Activated gamma-delta T cell treated with Interleukin-2 at 50 U/mL for 16 hours (primary cell): ENCODE measurements around the gene VSTM5.

Experiments used
- DNase-seq: peaks from one replicate; pipeline ENCODE4 v3.0.0-alpha.2; 2020

VSTM5 gene

GRCh38 chr11:93842034-93842433 lies 8.4 kb downstream of the VSTM5 start:
- DNase-seq: no peak

GRCh38 chr11:93841446-93841845 lies 9.0 kb downstream of the VSTM5 start:
- no peak for DNase-seq

- no peak for DNase-seq
Measured at GRCh38 chr11:93840981-93841380, 9.4 kb downstream of the VSTM5 start.

- no peak for DNase-seq
Measured at GRCh38 chr11:93840180-93840579, 10.2 kb downstream of the VSTM5 start.

GRCh38 chr11:93838967-93839366 lies 11.5 kb downstream of the VSTM5 start:
- no peak for DNase-seq

GRCh38 chr11:93832780-93833179 lies 17.6 kb downstream of the VSTM5 start:
- DNase-seq: no peak

- DNase-seq: no peak
Measured at GRCh38 chr11:93831343-93832127, 18.9 kb downstream of the VSTM5 start.

GRCh38 chr11:93829598-93829997 lies 20.8 kb downstream of the VSTM5 start:
- no peak for DNase-seq

GRCh38 chr11:93827363-93827762 lies 23.1 kb downstream of the VSTM5 start:
- DNase-seq: no peak

GRCh38 chr11:93823210-93823609 lies 27.2 kb downstream of the VSTM5 start:
- DNase-seq: no peak

GRCh38 chr11:93822359-93822758 lies 28.1 kb downstream of the VSTM5 start:
- DNase-seq: no peak

- no peak for DNase-seq
Measured at GRCh38 chr11:93821617-93822016, 28.8 kb downstream of the VSTM5 start.

- DNase-seq: no peak
Measured at GRCh38 chr11:93820847-93821246, 29.6 kb downstream of the VSTM5 start.

- DNase-seq: no peak
Measured at GRCh38 chr11:93819966-93820695, 30.3 kb downstream of the VSTM5 start.

- no peak for DNase-seq
Measured at GRCh38 chr11:93817426-93818348, 32.7 kb downstream of the VSTM5 start.

- no peak for DNase-seq
Measured at GRCh38 chr11:93814966-93815633, 35.3 kb downstream of the VSTM5 start.

GRCh38 chr11:93813974-93814373 lies 36.4 kb downstream of the VSTM5 start:
- no peak for DNase-seq

GRCh38 chr11:93807980-93808379 lies 42.4 kb downstream of the VSTM5 start:
- no peak for DNase-seq

GRCh38 chr11:93804879-93805278 lies 45.5 kb downstream of the VSTM5 start:
- DNase-seq: no peak

- DNase-seq: no peak
Measured at GRCh38 chr11:93801366-93801765, 49.1 kb downstream of the VSTM5 start.

- no peak for DNase-seq
Measured at GRCh38 chr11:93796441-93797231, 53.8 kb downstream of the VSTM5 start.

- DNase-seq: no peak
Measured at GRCh38 chr11:93791493-93791892, 58.9 kb downstream of the VSTM5 start.
